ENCODE data around the gene SRGAP2C.
"Not testable (repeated sequence)": the region's sequence is repeated elsewhere in the genome, so short reads cannot be mapped to it uniquely, and the experiment has no call there.

DNA sequence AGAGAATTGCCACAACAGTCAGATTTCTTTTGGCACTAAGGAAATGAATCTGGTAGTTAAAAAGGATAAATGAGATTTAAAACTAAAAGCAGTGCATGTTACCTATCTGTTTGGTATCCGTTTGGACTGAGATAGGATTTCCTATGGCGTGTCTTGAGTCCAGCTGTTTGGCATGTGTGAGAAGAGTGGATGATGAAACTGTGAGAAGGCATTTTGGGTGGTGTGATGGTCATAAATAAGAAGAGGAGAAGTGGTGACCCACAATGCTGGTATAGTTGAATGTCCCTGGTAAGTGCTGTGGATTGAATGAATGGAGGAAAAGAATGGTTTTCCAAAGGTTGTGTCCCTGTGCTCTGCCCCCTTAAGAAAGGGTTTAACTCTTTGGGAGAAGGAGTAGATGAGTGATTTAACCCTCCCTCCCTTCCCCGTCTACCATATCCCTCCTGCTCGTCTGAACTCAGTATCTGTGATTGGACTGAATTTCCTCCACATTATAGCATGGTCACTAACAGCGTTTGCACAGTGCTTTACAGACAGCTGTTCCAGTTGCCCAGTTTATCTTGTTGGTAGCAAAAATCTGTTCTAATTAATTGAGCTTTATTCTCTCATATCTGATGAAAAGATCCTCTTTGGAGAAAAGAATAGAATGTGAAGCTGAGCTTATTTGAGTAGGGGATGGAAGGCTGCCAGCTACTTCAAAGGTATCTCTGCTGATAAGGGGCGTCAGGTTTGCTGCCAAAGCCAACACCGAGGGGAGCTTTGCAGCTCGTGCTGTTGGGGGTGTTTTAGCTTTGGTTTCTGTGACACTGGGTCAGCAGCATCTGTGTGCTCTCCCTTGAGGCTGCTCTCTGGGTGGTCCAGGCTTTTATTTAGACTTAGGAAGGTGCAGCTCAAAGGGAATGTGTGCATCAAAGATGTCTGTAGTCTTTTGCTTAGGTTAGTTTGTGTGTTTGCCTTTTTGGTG lies 148.1 kb downstream of the SRGAP2C start:
- TF ChIP-seq POLR2A (IDR thresholded peaks at IDR 0.05): not testable (repeated sequence)
- TF ChIP-seq, protein P1, sequence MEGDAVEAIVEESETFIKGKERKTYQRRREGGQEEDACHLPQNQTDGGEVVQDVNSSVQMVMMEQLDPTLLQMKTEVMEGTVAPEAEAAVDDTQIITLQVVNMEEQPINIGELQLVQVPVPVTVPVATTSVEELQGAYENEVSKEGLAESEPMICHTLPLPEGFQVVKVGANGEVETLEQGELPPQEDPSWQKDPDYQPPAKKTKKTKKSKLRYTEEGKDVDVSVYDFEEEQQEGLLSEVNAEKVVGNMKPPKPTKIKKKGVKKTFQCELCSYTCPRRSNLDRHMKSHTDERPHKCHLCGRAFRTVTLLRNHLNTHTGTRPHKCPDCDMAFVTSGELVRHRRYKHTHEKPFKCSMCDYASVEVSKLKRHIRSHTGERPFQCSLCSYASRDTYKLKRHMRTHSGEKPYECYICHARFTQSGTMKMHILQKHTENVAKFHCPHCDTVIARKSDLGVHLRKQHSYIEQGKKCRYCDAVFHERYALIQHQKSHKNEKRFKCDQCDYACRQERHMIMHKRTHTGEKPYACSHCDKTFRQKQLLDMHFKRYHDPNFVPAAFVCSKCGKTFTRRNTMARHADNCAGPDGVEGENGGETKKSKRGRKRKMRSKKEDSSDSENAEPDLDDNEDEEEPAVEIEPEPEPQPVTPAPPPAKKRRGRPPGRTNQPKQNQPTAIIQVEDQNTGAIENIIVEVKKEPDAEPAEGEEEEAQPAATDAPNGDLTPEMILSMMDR (IDR thresholded peaks at IDR 0.05): not testable (repeated sequence)
